Measurements from ENCODE around the gene PTPN4. TPM values are rescaled to one million over a fixed set of nuclear protein-coding genes. Genes with fewer than 3 reads are reported as not detected.

Gene PTPN4
- total and polyA plus RNA-seq, 9 of the 15 experiments (the other 6 are each of a cell fraction or from before 2014, with no cell fraction given): 5.0 to 32.8 (median 27.3) TPM

DNA sequence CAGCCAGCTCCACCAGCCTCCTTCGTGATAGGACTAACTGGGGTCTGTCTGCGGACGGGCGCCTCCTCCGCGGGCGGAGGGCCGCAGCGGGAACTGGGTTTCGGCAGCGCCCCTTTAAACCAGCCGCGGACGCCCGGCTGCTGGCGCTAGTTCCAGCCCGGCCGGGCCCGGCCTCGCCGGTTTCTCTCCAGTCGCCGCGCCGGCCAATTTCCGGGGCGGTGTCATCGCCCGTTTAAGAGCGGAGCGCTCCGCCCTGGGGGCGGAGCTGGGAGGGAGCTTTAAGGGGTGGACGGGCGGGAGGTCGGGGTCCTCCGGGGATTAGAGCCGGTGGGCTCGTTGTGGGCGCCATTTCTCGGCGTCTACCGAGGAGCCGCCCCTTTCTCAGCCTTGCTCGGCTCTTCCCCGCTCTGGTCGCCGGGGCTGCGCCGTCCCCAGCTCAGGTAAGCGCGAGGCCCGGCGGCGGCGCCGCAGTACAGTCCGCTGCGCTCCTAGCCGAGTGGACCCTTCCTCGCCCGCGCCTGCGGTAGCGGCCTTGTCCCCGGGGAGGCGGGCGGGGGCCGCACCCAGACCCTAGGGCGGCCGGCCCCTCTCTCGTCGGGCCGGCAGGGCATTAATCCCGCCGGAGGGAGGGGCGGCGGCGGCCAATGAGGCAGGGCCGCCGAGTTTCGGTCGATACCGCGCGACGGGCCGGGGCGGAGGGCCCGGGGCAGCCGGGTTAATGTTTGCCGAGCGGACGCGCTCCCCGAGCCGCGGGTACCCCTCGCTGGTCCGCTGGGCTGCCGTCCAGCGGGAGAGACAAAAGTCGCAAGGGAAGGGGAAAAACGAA lies 253.3 kb downstream of the PTPN4 start, which contains the start of gene EPB41L5 (continued):
- TF ChIP-seq, protein P1, sequence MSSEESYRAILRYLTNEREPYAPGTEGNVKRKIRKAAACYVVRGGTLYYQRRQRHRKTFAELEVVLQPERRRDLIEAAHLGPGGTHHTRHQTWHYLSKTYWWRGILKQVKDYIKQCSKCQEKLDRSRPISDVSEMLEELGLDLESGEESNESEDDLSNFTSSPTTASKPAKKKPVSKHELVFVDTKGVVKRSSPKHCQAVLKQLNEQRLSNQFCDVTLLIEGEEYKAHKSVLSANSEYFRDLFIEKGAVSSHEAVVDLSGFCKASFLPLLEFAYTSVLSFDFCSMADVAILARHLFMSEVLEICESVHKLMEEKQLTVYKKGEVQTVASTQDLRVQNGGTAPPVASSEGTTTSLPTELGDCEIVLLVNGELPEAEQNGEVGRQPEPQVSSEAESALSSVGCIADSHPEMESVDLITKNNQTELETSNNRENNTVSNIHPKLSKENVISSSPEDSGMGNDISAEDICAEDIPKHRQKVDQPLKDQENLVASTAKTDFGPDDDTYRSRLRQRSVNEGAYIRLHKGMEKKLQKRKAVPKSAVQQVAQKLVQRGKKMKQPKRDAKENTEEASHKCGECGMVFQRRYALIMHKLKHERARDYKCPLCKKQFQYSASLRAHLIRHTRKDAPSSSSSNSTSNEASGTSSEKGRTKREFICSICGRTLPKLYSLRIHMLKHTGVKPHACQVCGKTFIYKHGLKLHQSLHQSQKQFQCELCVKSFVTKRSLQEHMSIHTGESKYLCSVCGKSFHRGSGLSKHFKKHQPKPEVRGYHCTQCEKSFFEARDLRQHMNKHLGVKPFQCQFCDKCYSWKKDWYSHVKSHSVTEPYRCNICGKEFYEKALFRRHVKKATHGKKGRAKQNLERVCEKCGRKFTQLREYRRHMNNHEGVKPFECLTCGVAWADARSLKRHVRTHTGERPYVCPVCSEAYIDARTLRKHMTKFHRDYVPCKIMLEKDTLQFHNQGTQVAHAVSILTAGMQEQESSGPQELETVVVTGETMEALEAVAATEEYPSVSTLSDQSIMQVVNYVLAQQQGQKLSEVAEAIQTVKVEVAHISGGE (CRISPR knock-in tag; IDR thresholded peaks at IDR 0.05): no peak
- TF ChIP-seq CREB1 (IDR thresholded peaks at IDR 0.05) (no peak), CREB1 (CRISPR knock-in tag; IDR thresholded peaks at IDR 0.05) (peak; percentile 43; the same call in 1 of the 2 replicates), KLF16 (IDR thresholded peaks at IDR 0.05) (peak; percentile 62), GABPB1 (CRISPR knock-in tag; IDR thresholded peaks at IDR 0.05) (peak; percentile 83), ATF7 (IDR thresholded peaks at IDR 0.05) (peak; percentile 58), CXXC5 (CRISPR knock-in tag; IDR thresholded peaks at IDR 0.05) (peak; percentile 89), MTA3 (IDR thresholded peaks at IDR 0.05; ENCODE audit: borderline replicate concordance) (no peak), POLR2G (IDR thresholded peaks at IDR 0.05; ENCODE audit: low read depth, low read length) (peak; percentile 85), FOXP1 (CRISPR knock-in tag; IDR thresholded peaks at IDR 0.05) (peak; percentile 95), NEUROD1 (IDR thresholded peaks at IDR 0.05; ENCODE audit: borderline replicate concordance, low read depth, low read length, partially characterized antibody) (peak; percentile 88), SIRT6 (IDR thresholded peaks at IDR 0.05; ENCODE audit: low read depth, low read length) (no peak), TBP (optimal IDR thresholded peaks at IDR 0.05; ENCODE audit: low read depth, low read length) (peak; percentile 48), ZNF282 (CRISPR knock-in tag; IDR thresholded peaks at IDR 0.05) (peak; percentile 82; the same call in 1 of the 2 replicates)
- TF ChIP-seq, protein P2, sequence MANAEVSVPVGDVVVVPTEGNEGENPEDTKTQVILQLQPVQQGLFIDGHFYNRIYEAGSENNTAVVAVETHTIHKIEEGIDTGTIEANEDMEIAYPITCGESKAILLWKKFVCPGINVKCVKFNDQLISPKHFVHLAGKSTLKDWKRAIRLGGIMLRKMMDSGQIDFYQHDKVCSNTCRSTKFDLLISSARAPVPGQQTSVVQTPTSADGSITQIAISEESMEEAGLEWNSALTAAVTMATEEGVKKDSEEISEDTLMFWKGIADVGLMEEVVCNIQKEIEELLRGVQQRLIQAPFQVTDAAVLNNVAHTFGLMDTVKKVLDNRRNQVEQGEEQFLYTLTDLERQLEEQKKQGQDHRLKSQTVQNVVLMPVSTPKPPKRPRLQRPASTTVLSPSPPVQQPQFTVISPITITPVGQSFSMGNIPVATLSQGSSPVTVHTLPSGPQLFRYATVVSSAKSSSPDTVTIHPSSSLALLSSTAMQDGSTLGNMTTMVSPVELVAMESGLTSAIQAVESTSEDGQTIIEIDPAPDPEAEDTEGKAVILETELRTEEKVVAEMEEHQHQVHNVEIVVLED (CRISPR knock-in tag; IDR thresholded peaks at IDR 0.05): no peak
- TF ChIP-seq, protein P3, sequence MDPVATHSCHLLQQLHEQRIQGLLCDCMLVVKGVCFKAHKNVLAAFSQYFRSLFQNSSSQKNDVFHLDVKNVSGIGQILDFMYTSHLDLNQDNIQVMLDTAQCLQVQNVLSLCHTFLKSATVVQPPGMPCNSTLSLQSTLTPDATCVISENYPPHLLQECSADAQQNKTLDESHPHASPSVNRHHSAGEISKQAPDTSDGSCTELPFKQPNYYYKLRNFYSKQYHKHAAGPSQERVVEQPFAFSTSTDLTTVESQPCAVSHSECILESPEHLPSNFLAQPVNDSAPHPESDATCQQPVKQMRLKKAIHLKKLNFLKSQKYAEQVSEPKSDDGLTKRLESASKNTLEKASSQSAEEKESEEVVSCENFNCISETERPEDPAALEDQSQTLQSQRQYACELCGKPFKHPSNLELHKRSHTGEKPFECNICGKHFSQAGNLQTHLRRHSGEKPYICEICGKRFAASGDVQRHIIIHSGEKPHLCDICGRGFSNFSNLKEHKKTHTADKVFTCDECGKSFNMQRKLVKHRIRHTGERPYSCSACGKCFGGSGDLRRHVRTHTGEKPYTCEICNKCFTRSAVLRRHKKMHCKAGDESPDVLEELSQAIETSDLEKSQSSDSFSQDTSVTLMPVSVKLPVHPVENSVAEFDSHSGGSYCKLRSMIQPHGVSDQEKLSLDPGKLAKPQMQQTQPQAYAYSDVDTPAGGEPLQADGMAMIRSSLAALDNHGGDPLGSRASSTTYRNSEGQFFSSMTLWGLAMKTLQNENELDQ (CRISPR knock-in tag; IDR thresholded peaks at IDR 0.05; ENCODE audit: borderline replicate concordance): peak; percentile 73; the same call in 1 of the 2 replicates
- TF ChIP-seq, protein P4, sequence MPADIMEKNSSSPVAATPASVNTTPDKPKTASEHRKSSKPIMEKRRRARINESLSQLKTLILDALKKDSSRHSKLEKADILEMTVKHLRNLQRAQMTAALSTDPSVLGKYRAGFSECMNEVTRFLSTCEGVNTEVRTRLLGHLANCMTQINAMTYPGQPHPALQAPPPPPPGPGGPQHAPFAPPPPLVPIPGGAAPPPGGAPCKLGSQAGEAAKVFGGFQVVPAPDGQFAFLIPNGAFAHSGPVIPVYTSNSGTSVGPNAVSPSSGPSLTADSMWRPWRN (IDR thresholded peaks at IDR 0.05; ENCODE audit: low read depth): no peak

Measured in K562 (cell line).